SIG-M5 (cell line): ENCODE data around the gene PNPO.
"Not testable (repeated sequence)": the region's sequence is repeated elsewhere in the genome, so short reads cannot be mapped to it uniquely, and the experiment has no call there.

Source experiments
- DNase-seq: peaks from one replicate; lab custom pipeline; 2025; lab: John Stamatoyannopoulos, UW

Gene PNPO

GRCh38 chr17:47918006-47918405, 23.4 kb upstream of the PNPO start:
- DNase-seq = no peak

GRCh38 chr17:47918991-47919390, 22.4 kb upstream of the PNPO start:
- DNase-seq = no peak

- not testable (repeated sequence) for DNase-seq
These were observed 21.5 kb upstream of the PNPO start for GRCh38 chr17:47919889-47920288.

- no peak for DNase-seq
These were observed 16.3 kb upstream of the PNPO start for GRCh38 chr17:47924785-47925677.

- DNase-seq = no peak
These were observed 15.7 kb upstream of the PNPO start for GRCh38 chr17:47925678-47925988.

- DNase-seq = no peak
These were observed 13.5 kb upstream of the PNPO start for GRCh38 chr17:47927821-47928400.

GRCh38 chr17:47928415-47928814, 13.0 kb upstream of the PNPO start:
- no peak for DNase-seq

GRCh38 chr17:47929218-47930000, 12.0 kb upstream of the PNPO start:
- no peak for DNase-seq

- no peak for DNase-seq
These were observed 9.5 kb upstream of the PNPO start for GRCh38 chr17:47931848-47932247.

- no peak for DNase-seq
These were observed 6.5 kb upstream of the PNPO start for GRCh38 chr17:47934856-47935255.

GRCh38 chr17:47935468-47935867, 5.9 kb upstream of the PNPO start:
- not testable (repeated sequence) for DNase-seq

GRCh38 chr17:47935961-47936360, 5.4 kb upstream of the PNPO start:
- DNase-seq = no peak

GRCh38 chr17:47937941-47938340, 3.4 kb upstream of the PNPO start:
- no peak for DNase-seq

- no peak for DNase-seq
These were observed 732 bp downstream of the PNPO start for GRCh38 chr17:47942096-47942510.

- DNase-seq = no peak
These were observed 1.2 kb downstream of the PNPO start for GRCh38 chr17:47942568-47942967.

GRCh38 chr17:47945080-47945479, 3.7 kb downstream of the PNPO start:
- DNase-seq = no peak

- no peak for DNase-seq
These were observed 4.4 kb downstream of the PNPO start for GRCh38 chr17:47945529-47946508.

GRCh38 chr17:47946516-47946915, 5.1 kb downstream of the PNPO start:
- no peak for DNase-seq

GRCh38 chr17:47946929-47947397, 5.6 kb downstream of the PNPO start:
- DNase-seq = no peak

GRCh38 chr17:47948706-47949196, 7.4 kb downstream of the PNPO start:
- DNase-seq = no peak

- DNase-seq = no peak
These were observed 7.9 kb downstream of the PNPO start for GRCh38 chr17:47949197-47949759.
